ENCODE measurements around the gene VTN. TPM values are rescaled to one million over a fixed set of nuclear protein-coding genes. Genes with fewer than 3 reads are reported as not detected.

VTN gene
- total RNA-seq, 3 donors from 2014 or later (not counting 1 experiment from before 2014, with no cell fraction given) = not detected

- no peaks in the 10 kb centered on the region for H3K9me3 ChIP-seq (ENCODE audit: control insufficient read depth, insufficient read depth, low read length)
- H3K36me3 ChIP-seq (ENCODE audit: control insufficient read depth, insufficient read depth, low read length) = peaks cover 2% of the 10 kb centered on the region
- peaks cover 4% of the 10 kb centered on the region for H3K27me3 ChIP-seq (ENCODE audit: control insufficient read depth, insufficient read depth, low read length)
- Mint-ChIP-seq H3K4me1 (peaks cover 0 to 3% of the 10 kb centered on the region in 2 donors), H3K4me3 (no peak overlapping the region), H3K27ac (no peak overlapping the region), H3K36me3 (no peaks in the 10 kb centered on the region), H3K27me3 (ENCODE audit: low read depth in 2 of 2) (no peaks in the 10 kb centered on the region), H3K9me3 (no peaks in the 10 kb centered on the region)
- H3K4me3 ChIP-seq (ENCODE audit: low read length) = no peak overlapping the region
- no peak for DNase-seq
- ATAC-seq = no peak
- WGBS (ENCODE audit: insufficient coverage) = 97% methylated on average over 6 of the region's 6 CpGs
- no peak overlapping the region for H3K27ac ChIP-seq (ENCODE audit: low read length)
- intact Hi-C loops (cut with micrococcal nuclease) = no loop called here
- H3K4me1 ChIP-seq (ENCODE audit: control insufficient read depth, insufficient read depth, low read length) = peaks cover 19% of the 10 kb centered on the region
- no peak for TF ChIP-seq CTCF (IDR thresholded peaks at IDR 0.05)
Observed at GRCh38 chr17:28402844-28403243, 32.7 kb upstream of the VTN start.

DNA sequence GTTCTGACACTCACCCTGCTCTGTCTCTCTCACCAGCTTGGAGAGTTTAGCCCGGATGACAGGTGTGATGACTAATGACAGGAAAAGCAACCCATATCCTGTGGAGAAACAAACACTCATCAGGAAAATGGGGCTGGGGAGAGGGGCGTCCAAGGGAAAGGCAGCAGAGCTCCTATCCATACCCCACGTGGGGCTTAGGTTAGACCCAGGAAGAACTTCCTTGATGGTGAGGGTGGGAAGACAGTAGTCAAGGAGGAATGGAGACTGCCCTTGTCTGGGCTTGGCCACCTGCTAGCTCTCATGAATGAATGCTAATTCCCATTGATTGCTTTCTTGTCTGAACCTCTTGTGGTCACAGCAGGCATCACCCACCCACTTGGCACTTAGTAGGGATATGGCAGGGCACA is 32.1 kb upstream of the VTN start:
- no peaks in the 10 kb centered on the region for H3K9me3 ChIP-seq (ENCODE audit: control insufficient read depth, insufficient read depth, low read length)
- peaks cover 5% of the 10 kb centered on the region for H3K36me3 ChIP-seq (ENCODE audit: control insufficient read depth, insufficient read depth, low read length)
- ATAC-seq (no peak), DNase-seq (no peak)
- no peak overlapping the region for H3K4me3 ChIP-seq (ENCODE audit: low read length)
- H3K4me1 Mint-ChIP-seq = peaks cover 0 to 3% of the 10 kb centered on the region in 2 donors
- peaks cover 2% of the 10 kb centered on the region for H3K27me3 ChIP-seq (ENCODE audit: control insufficient read depth, insufficient read depth, low read length)
- peaks cover 19% of the 10 kb centered on the region for H3K4me1 ChIP-seq (ENCODE audit: control insufficient read depth, insufficient read depth, low read length)
- no peak overlapping the region for H3K27ac ChIP-seq (ENCODE audit: low read length)
- no peaks in the 10 kb centered on the region for H3K27me3 Mint-ChIP-seq (ENCODE audit: low read depth in 2 of 2)
- H3K4me3 Mint-ChIP-seq = no peak overlapping the region
- H3K27ac Mint-ChIP-seq = no peak overlapping the region
- intact Hi-C loops (cut with micrococcal nuclease) = no loop called here
- WGBS (ENCODE audit: insufficient coverage) = 31% methylated on average over 3 of the region's 3 CpGs
- H3K36me3 Mint-ChIP-seq = no peaks in the 10 kb centered on the region
- TF ChIP-seq CTCF (IDR thresholded peaks at IDR 0.05) = no peak
- no peaks in the 10 kb centered on the region for H3K9me3 Mint-ChIP-seq

DNA sequence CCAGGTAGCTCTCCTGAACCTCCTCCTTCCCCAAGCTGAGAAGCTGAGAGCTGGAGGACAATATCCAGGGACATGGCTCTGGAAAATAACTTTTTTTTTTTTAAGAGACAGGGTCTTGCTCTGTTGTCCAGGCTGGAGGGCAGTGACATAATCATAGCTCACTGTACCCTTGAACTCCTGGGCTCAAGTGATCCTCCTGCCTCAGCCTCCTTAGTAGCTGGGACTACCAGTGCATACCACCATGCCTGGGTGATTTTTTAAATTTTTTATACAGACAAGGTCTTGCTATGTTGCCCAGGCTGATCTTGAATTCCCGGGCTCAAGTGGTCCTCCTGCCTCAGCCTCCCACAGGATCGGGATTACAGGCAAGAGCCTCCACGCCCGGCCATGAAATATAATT is 29.7 kb upstream of the VTN start:
- no peak for TF ChIP-seq CTCF (IDR thresholded peaks at IDR 0.05)
- H3K27ac ChIP-seq (ENCODE audit: low read length) = no peak overlapping the region
- ATAC-seq = no peak
- no peaks in the 10 kb centered on the region for H3K36me3 Mint-ChIP-seq
- H3K27ac Mint-ChIP-seq = no peak overlapping the region
- WGBS (ENCODE audit: insufficient coverage) = 93% methylated on average over 4 of the region's 4 CpGs
- no peaks in the 10 kb centered on the region for H3K27me3 ChIP-seq (ENCODE audit: control insufficient read depth, insufficient read depth, low read length)
- H3K4me1 Mint-ChIP-seq = no peaks in the 10 kb centered on the region
- H3K4me3 ChIP-seq (ENCODE audit: low read length) = no peak overlapping the region
- H3K27me3 Mint-ChIP-seq (ENCODE audit: low read depth in 2 of 2) = no peaks in the 10 kb centered on the region
- H3K36me3 ChIP-seq (ENCODE audit: control insufficient read depth, insufficient read depth, low read length) = peaks cover 21% of the 10 kb centered on the region
- no peaks in the 10 kb centered on the region for H3K9me3 Mint-ChIP-seq
- DNase-seq = no peak
- no peaks in the 10 kb centered on the region for H3K9me3 ChIP-seq (ENCODE audit: control insufficient read depth, insufficient read depth, low read length)
- no peak overlapping the region for H3K4me3 Mint-ChIP-seq
- intact Hi-C loops (cut with micrococcal nuclease) = no loop called here
- H3K4me1 ChIP-seq (ENCODE audit: control insufficient read depth, insufficient read depth, low read length) = peaks cover 3% of the 10 kb centered on the region

DNA sequence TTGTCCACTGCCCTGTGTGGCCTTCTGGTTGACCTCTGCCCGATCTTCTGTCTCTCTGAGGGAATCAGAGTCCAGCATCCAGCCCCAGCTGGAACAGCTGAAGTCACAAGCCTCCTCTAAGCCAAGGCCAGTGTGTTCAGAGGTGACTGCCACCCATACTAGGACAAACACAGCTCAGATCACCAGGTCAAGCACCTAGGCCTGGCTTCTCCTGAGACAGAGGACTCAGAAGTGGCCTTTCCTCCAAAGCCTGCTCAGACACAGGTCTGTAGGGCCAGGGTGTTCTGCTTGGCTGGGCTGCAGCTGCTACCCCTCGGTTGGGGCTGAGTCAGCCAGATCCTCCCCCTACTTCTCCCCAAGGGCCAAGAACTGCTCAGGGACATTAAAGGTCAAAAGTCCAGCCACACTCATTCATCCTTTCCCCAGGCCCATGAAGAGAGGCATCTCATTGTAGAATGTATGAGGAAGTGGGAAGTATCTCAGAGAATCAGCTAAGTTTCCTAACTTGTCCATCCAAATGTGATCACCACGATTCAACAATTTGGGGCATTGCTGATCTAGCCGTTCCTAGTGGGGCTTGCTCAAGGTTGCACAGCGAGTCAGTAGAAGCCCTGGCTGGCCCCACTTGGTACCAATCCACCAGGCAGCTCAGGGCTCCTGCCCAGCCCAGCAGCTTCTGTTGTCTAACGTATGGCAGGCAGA is 28.3 kb upstream of the VTN start:
- no peaks in the 10 kb centered on the region for H3K27me3 Mint-ChIP-seq (ENCODE audit: low read depth in 2 of 2)
- WGBS (ENCODE audit: insufficient coverage) = 87% methylated on average over 6 of the region's 6 CpGs
- ATAC-seq (no peak), DNase-seq (no peak)
- peak overlapping the region in 1 of 2 donors; percentile 33 for H3K27ac Mint-ChIP-seq
- TF ChIP-seq CTCF (IDR thresholded peaks at IDR 0.05) = no peak
- H3K4me1 Mint-ChIP-seq = no peaks in the 10 kb centered on the region
- no peaks in the 10 kb centered on the region for H3K9me3 ChIP-seq (ENCODE audit: control insufficient read depth, insufficient read depth, low read length)
- no peak overlapping the region for H3K27ac ChIP-seq (ENCODE audit: low read length)
- H3K4me1 ChIP-seq (ENCODE audit: control insufficient read depth, insufficient read depth, low read length) = no peaks in the 10 kb centered on the region
- no peaks in the 10 kb centered on the region for H3K36me3 Mint-ChIP-seq
- H3K4me3 Mint-ChIP-seq = no peak overlapping the region
- H3K9me3 Mint-ChIP-seq = no peaks in the 10 kb centered on the region
- H3K36me3 ChIP-seq (ENCODE audit: control insufficient read depth, insufficient read depth, low read length) = peaks cover 28% of the 10 kb centered on the region
- no peak overlapping the region for H3K4me3 ChIP-seq (ENCODE audit: low read length)
- intact Hi-C loops (cut with micrococcal nuclease) = no loop called here
- H3K27me3 ChIP-seq (ENCODE audit: control insufficient read depth, insufficient read depth, low read length) = no peaks in the 10 kb centered on the region

All from natural killer cell (primary cell).